Lower leg skin (tissue), 4 donors: Measurements from ENCODE around the gene NTS. TPM values are rescaled to one million over a fixed set of nuclear protein-coding genes. Genes with fewer than 3 reads are reported as not detected.

Source experiments
- DNase-seq, 2 donors: peaks; one replicate each; pipeline ENCODE4 v3.0.0-alpha.2; 2019; ENCODE audit warnings: low spot score in 2 of 2
- H3K4me3 ChIP-seq: fragments of 200-600 bp; sonication (generic); 2 replicates; pipeline ENCODE4 v1.5.1; 2017; ENCODE audit warnings: mild to moderate bottlenecking, low read depth; ENCODE audit not compliant: poor library complexity, severe bottlenecking
- POLR2A ChIP-seq, 2 donors: fragments of 450-650 bp; IDR thresholded peaks; one replicate each; pipeline ENCODE4 v1.6.1; 2016 to 2017; ENCODE audit warnings: antibody characterized with exemption in 2 of 2, mild to moderate bottlenecking in 1 of 2, moderate library complexity in 1 of 2
- WGBS, 2 donors: methylation state at CpG; one replicate each; pipeline ENCODE4 v1.1.5; 2018; 5-methylcytosine and 5-hydroxymethylcytosine counted together
- intact Hi-C: fragments of 100-400 bp; cut with DNase I; formaldehyde crosslinking; loops from one replicate; pipeline ENCODE4 v1.15.0; 2023; ENCODE audit warnings: low total_unique reads
- total RNA-seq, 4 donors: library from RNA; depleted of rRNA; stranded (reverse); fragments of >200 nt; gene quantifications; one replicate each; pipeline ENCODE4 v1.1.0, GENCODE V29; 2016
- TF ChIP-seq, protein P1 (sequence below), 3 donors: fragments of 450-650 bp; IDR thresholded peaks; one replicate each; pipeline ENCODE4 v1.5.1; 2016; ENCODE audit warnings: antibody characterized with exemption in 3 of 3, mild to moderate bottlenecking in 3 of 3, moderate library complexity in 2 of 3

Gene NTS
- total RNA-seq, 4 donors from 2014 or later, result not detected

DNA sequence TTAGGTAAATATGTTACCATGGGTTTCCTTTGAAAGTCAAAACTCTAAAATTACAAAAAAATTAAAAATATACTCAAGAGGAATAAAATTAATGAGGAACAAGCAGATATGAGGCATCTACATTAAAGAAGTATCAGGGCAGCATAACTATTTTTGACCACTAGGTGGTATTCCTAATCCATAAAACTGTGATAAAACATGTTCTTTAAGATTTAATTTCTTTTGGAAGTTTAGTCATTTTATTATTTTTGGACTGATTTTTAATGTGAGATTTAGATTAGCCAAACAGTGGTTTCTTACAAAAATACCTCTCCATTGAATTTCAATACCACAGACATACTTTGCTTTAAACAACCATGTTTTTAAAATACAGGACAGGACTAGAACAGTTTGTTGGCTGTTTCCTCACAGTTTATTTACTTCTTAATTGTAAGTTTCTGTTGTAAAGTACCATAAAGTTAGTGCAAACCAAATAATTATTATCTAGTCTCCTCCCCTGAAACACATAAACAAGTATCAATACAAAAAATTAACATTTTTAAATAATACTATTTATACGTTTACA lies 49.8 kb downstream of the NTS start:
- TF ChIP-seq POLR2A (IDR thresholded peaks at IDR 0.05), result no peak
- TF ChIP-seq, protein P1, sequence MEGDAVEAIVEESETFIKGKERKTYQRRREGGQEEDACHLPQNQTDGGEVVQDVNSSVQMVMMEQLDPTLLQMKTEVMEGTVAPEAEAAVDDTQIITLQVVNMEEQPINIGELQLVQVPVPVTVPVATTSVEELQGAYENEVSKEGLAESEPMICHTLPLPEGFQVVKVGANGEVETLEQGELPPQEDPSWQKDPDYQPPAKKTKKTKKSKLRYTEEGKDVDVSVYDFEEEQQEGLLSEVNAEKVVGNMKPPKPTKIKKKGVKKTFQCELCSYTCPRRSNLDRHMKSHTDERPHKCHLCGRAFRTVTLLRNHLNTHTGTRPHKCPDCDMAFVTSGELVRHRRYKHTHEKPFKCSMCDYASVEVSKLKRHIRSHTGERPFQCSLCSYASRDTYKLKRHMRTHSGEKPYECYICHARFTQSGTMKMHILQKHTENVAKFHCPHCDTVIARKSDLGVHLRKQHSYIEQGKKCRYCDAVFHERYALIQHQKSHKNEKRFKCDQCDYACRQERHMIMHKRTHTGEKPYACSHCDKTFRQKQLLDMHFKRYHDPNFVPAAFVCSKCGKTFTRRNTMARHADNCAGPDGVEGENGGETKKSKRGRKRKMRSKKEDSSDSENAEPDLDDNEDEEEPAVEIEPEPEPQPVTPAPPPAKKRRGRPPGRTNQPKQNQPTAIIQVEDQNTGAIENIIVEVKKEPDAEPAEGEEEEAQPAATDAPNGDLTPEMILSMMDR (IDR thresholded peaks at IDR 0.05), result no peak
- no peak for DNase-seq
- H3K4me3 ChIP-seq, result no peak overlapping the region
- 87% methylated on average over 1 of the region's 1 CpG for WGBS, 2 donors
- intact Hi-C loops, result no loop called here

DNA sequence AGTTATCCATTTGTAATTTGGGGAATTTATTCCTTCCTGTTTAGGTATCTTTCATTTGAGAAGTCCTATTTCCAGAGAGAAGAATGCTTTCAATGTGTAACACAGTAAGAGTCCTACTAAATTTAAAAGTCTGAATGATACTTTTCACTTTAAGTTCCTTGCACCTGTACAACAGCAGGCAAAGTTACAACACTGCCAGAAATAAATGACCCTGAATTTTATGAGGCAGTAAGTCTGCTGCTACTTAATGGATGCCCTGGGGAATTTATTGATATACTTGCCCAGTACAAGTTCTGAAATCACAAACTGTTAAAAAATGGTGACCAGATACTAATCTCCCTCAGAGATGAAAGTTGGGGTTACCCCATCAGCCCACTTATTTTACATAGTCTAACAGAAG lies 53.1 kb downstream of the NTS start:
- DNase-seq, result no peak
- intact Hi-C loops, result no loop called here
- TF ChIP-seq, protein P1 (IDR thresholded peaks at IDR 0.05), result no peak
- TF ChIP-seq POLR2A (IDR thresholded peaks at IDR 0.05), result no peak
- H3K4me3 ChIP-seq, result no peak overlapping the region

Other genes with a start within 250 kb of the NTS start
- 1 to 10 TPM; 1.8 to 4.6 (median 2.2) TPM for gene RASSF9, start 37.9 kb upstream of the NTS start, total RNA-seq